Measurements from ENCODE around the gene DDIT4.

GRCh38 chr10:72322030-72322279, 48.2 kb downstream of the DDIT4 start:
- no peak for TF ChIP-seq CTCF (conservative IDR thresholded peaks at IDR 0.05; ENCODE audit: low read depth, low read length)
- TF ChIP-seq EZH2 (IDR thresholded peaks at IDR 0.05; ENCODE audit: borderline replicate concordance, low read depth, low read length, poor library complexity, severe bottlenecking), result no peak

Data from A673 (cell line).